GM12891 (cell line): Measurements from ENCODE around the gene STYXL2.

Experiments
- PAX5 ChIP-seq: IDR thresholded peaks from 2 replicates; pipeline ENCODE4 v1.6.1; 2011; ENCODE audit warnings: low read length, moderate library complexity, mild to moderate bottlenecking; ENCODE audit not compliant: insufficient read depth, severe bottlenecking
- POLR2A ChIP-seq: IDR thresholded peaks from 2 replicates; pipeline ENCODE4 v1.6.1; 2011; ENCODE audit warnings: low read depth, low read length, control low read depth

DNA sequence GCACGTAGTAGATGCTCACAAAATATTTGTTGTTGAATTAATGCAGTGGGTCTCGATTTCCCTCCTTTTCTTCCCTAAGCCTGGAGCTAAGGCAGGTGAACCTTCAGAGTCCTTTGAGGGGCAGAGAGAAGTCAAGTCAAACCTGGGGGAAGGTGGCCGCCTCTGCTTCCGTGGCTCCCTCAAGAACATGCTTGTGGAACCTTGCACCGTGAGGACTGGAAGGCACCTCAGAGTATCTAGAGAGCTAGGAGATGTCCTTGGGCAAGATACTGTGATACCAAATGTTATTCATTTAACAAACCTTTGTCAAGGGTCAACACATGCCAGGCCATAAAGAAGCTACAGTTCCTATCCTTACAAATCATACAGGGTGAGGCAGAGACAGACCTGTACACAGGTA is 42.0 kb upstream of the STYXL2 start:
- TF ChIP-seq POLR2A: no peak
- TF ChIP-seq PAX5: no peak
